ENCODE results near the gene ZNF454.
A peak's percentile ranks its signal among the peaks of the same experiment; 100 is the strongest.

The ZNF454 gene

GRCh38 chr5:178992291-178992895 is 51.4 kb downstream of the ZNF454 start:
- no peak for DNase-seq

GRCh38 chr5:178993236-178993765 is 52.3 kb downstream of the ZNF454 start:
- DNase-seq, result no peak

GRCh38 chr5:178993955-178994579 is 53.1 kb downstream of the ZNF454 start:
- no peak for DNase-seq

- peak in 1 of 58 donors; percentile 6 for DNase-seq
Observed at GRCh38 chr5:178994580-178995340, 53.8 kb downstream of the ZNF454 start, which contains the start of gene GRM6. Gene GRM6, minus strand, starts transcription at chr5:178995320. Its CDS starts 376 bp downstream, at chr5:178994944.

GRCh38 chr5:178995341-178995690 is 54.3 kb downstream of the ZNF454 start:
- DNase-seq, result no peak

- DNase-seq, result no peak
Observed at GRCh38 chr5:178996156-178996555, 55.2 kb downstream of the ZNF454 start.

GRCh38 chr5:178997191-178997590 is 56.2 kb downstream of the ZNF454 start:
- no peak for DNase-seq

- no peak for DNase-seq
Observed at GRCh38 chr5:178998441-178998840, 57.4 kb downstream of the ZNF454 start.

GRCh38 chr5:179006564-179006963 is 65.6 kb downstream of the ZNF454 start:
- no peak for DNase-seq

- DNase-seq, result no peak
Observed at GRCh38 chr5:179008667-179009066, 67.7 kb downstream of the ZNF454 start.
